GM21786 (cell line): Measurements from ENCODE around the gene FOXA2.
"Not testable (repeated sequence)": the region's sequence is repeated elsewhere in the genome, so short reads cannot be mapped to it uniquely, and the experiment has no call there.

Experiments used
- ATAC-seq: cut with Tn5 transposase; IDR thresholded peaks from one replicate; pipeline ENCODE4 v1.9.1; 2021; ENCODE audit not compliant: unreplicated experiment

FOXA2 gene

GRCh38 chr20:22584522-22584921 is at the start of gene FOXA2:
Gene FOXA2 (minus strand): TSS chr20:22584572. CDS start chr20:22584278, 294 bp downstream.
- ATAC-seq = no peak

GRCh38 chr20:22630701-22631100 is 46.3 kb upstream of the FOXA2 start:
- no peak for ATAC-seq

- no peak for ATAC-seq
Observed at GRCh38 chr20:22629927-22630326, 45.6 kb upstream of the FOXA2 start.

- no peak for ATAC-seq
Observed at GRCh38 chr20:22629447-22629846, 45.1 kb upstream of the FOXA2 start.

GRCh38 chr20:22626496-22626895 is 42.1 kb upstream of the FOXA2 start:
- ATAC-seq = no peak

GRCh38 chr20:22623211-22623610 is 38.8 kb upstream of the FOXA2 start:
- ATAC-seq = no peak

GRCh38 chr20:22620342-22620741 is 36.0 kb upstream of the FOXA2 start:
- ATAC-seq = no peak

- no peak for ATAC-seq
Observed at GRCh38 chr20:22619806-22620205, 35.4 kb upstream of the FOXA2 start.

GRCh38 chr20:22619272-22619671 is 34.9 kb upstream of the FOXA2 start:
- ATAC-seq = no peak

GRCh38 chr20:22617160-22617559 is 32.8 kb upstream of the FOXA2 start:
- ATAC-seq = no peak

- ATAC-seq = no peak
Observed at GRCh38 chr20:22616551-22616950, 32.2 kb upstream of the FOXA2 start.

GRCh38 chr20:22615425-22615824 is 31.1 kb upstream of the FOXA2 start:
- ATAC-seq = no peak

- no peak for ATAC-seq
Observed at GRCh38 chr20:22611636-22612035, 27.3 kb upstream of the FOXA2 start.

- no peak for ATAC-seq
Observed at GRCh38 chr20:22607695-22608094, 23.3 kb upstream of the FOXA2 start.

- no peak for ATAC-seq
Observed at GRCh38 chr20:22604815-22605214, 20.4 kb upstream of the FOXA2 start.

GRCh38 chr20:22601361-22602141 is 17.2 kb upstream of the FOXA2 start:
- ATAC-seq = no peak

- not testable (repeated sequence) for ATAC-seq
Observed at GRCh38 chr20:22599258-22599657, 14.9 kb upstream of the FOXA2 start.

- ATAC-seq = no peak
Observed at GRCh38 chr20:22597303-22597702, 12.9 kb upstream of the FOXA2 start.

GRCh38 chr20:22590662-22591061 is 6.3 kb upstream of the FOXA2 start:
- ATAC-seq = no peak

GRCh38 chr20:22586645-22587310 is 2.4 kb upstream of the FOXA2 start:
- ATAC-seq = no peak

GRCh38 chr20:22585786-22586493 is 1.6 kb upstream of the FOXA2 start:
- ATAC-seq = no peak
